ENCODE data around the gene INSM2.

Gene INSM2

GRCh38 chr14:35533357-35534207 is at the start of gene INSM2:
TSS of gene INSM2 (plus strand) at chr14:35534164. CDS start at chr14:35534253, 89 bp downstream.
- DNase-seq: peak; percentile 91

GRCh38 chr14:35492569-35493014 is 41.4 kb upstream of the INSM2 start:
- DNase-seq: no peak

DNA sequence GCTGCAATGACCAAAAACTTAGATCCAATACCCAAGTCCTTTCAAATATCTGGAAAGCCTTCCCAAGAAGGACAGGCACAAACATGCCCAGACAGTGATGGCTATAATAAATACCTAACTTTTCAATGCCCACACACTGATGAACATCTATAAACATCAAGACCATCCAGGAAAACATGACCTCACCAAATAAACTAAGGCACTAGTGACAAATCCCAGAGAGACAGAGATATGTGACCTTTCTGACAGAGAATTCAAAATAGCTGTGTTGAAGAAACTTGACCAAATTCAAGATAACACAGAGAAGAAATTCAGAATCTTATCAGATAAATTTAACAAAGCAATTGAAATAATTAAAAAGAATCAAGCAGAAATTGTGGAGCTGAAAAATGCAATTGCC is 38.7 kb upstream of the INSM2 start:
- DNase-seq: no peak

DNA sequence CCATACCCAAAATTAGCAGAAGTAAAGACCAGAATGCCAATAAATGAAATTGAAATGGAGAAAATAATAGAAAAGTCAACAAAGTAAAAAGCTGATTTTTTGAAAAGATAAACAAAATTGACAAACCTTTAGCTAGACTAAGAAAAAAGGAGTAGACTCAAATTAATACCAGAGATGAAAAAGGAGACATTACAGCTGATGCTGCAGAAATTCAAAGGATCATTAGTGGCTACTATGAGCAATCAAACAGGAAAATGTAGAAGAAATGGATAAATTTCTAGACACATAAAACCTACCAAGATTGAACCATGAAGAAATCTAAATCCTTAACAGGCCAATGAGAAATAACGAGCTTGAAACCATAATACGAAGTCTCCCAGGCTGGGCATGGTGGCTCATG is 34.8 kb upstream of the INSM2 start:
- no peak for DNase-seq

- peak; percentile 87 for DNase-seq
These were observed 30.3 kb upstream of the INSM2 start for GRCh38 chr14:35503646-35504045.

- peak; percentile 96 for DNase-seq
These were observed 29.7 kb upstream of the INSM2 start for GRCh38 chr14:35504260-35504659.

DNA sequence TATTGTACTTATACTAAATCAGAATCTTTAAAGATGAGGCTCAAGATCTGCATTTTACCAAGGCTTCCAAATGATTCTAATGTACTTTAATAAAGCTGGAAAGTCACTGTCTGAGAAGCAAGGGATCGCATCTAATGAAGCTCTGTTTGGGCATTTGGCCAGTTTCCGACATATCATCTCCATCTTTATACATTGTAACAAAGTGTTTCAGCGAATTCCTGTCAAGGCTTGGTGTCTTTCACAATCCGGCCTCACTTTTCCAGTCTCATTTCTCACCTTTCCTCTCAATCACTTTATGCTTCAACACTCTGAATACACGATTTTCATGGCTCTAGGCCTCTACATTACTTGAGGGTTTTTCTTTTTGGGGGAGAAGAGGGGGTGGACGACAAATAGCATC is 27.5 kb upstream of the INSM2 start:
- no peak for DNase-seq

DNA sequence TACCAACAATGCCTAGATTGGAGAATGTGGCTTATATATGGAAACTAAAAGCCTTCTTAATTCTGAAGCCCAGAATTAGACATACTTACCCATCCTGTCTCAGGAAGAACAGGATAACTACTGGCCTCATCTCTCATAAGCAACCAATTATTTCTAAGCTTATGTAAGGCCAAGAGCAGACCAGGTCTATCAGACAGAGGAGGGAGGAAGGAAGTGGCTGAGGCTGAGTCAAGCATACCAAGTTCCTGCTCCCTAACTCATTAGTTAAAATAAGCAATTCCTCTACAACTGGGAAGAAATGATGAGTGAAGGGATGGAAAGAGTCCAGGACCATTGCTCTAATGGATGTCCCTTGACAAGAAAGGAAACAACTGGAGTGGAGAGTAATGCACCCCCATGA is 27.0 kb upstream of the INSM2 start:
- no peak for DNase-seq

DNA sequence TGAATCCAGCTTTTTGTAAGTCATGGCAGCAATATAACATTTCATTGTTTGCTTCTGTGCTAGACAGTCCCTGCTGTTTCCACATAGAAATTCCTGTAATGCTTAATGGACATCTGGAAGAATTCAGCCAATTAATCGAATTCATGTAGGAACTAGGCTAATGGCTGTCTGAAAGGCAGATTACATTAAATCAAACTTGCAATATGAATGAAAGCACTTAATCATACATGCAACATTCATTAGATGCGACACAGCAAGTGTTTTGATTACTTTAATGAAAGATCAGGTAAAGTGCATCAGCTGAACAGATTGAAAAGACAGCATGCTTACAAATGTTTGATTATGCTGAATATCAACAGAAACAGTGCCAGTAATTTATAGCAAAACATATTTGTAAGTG is 24.1 kb upstream of the INSM2 start:
- no peak for DNase-seq

GRCh38 chr14:35512765-35513164 is 21.2 kb upstream of the INSM2 start:
- DNase-seq: no peak

DNA sequence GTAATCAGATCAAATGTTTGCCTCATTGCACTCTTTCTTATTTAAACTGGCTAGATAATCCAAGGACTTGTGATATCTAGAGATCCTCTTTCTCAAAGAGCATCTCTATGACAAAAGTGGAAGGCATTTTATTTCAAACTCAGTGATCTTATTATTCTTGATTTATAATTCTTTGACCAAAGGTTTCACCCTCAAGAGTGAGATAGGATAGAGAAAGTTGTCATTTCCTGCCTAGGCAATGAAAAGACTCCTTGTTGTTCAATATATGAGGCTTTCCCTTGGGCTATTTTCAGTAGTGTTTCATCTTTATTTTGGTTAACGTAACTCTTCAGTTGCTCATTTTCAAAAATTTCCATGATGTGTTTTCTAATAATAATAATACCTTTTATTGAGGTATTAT is 18.0 kb upstream of the INSM2 start:
- no peak for DNase-seq

GRCh38 chr14:35519986-35520385 is 14.0 kb upstream of the INSM2 start:
- no peak for DNase-seq

GRCh38 chr14:35525695-35526094 is 8.3 kb upstream of the INSM2 start:
- DNase-seq: no peak

DNA sequence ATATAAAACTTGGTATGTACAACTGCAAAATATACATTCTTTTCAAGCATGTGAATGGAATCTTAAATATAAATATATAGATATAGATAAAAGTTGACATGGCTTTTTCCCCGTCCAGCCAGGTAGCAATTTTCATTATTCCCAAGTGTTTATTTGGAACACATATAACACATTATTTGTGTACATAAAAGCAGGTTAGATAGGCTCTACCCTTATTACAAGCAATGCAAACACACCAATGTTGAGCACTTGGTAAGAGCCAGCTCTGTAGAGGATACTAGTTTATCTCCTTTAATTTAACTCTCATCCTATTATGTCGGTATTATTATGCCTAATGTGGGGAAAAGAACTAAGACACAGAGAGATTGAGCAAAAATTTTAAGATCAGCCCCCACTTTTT is 7.0 kb upstream of the INSM2 start:
- no peak for DNase-seq

- DNase-seq: no peak
These were observed 1.8 kb upstream of the INSM2 start for GRCh38 chr14:35531960-35532747.

- no peak for DNase-seq
These were observed 1.1 kb upstream of the INSM2 start for GRCh38 chr14:35532783-35533356.

GRCh38 chr14:35534208-35534872 is 376 bp downstream of the INSM2 start:
- DNase-seq: peak; percentile 29

DNA sequence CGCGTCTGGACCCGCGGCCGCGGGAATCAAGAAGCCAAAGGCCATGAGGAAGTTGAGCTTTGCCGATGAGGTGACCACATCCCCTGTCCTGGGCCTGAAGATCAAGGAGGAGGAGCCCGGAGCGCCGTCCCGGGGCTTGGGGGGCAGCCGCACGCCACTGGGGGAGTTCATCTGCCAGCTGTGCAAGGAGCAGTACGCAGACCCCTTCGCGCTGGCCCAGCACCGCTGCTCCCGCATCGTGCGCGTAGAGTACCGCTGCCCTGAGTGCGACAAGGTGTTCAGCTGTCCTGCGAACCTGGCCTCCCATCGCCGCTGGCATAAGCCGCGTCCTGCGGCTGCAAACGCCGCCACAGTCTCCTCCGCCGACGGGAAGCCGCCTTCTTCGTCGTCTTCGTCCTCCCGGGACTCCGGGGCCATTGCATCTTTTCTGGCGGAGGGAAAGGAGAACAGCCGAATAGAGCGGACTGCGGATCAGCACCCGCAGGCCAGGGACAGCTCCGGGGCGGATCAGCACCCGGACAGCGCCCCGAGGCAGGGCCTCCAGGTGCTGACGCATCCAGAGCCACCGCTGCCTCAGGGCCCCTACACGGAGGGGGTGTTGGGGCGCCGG is 1.0 kb downstream of the INSM2 start:
- peak; percentile 60 for DNase-seq

DNA sequence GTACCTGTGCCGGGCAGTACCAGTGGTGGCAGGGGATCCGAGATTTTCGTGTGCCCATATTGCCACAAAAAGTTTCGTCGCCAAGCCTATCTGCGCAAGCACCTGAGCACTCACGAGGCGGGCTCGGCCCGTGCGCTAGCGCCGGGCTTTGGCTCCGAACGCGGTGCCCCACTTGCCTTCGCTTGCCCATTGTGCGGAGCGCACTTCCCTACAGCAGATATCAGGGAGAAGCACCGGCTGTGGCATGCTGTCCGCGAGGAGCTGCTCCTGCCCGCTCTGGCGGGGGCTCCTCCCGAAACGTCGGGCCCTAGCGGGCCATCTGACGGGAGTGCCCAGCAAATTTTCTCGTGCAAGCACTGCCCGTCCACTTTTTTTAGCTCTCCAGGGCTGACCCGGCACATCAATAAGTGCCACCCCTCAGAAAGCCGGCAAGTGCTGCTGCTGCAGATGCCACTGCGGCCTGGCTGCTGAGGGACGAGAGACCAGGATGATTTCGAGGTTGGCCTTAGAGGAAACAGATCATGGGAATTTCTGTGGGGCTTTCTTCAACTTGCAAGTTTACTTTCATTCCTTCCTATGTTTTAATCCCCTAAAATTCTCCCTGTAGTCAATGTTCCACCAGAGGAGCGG is 1.6 kb downstream of the INSM2 start:
- peak; percentile 60 for DNase-seq

GRCh38 chr14:35539969-35540368 is 6.0 kb downstream of the INSM2 start:
- DNase-seq: no peak

DNA sequence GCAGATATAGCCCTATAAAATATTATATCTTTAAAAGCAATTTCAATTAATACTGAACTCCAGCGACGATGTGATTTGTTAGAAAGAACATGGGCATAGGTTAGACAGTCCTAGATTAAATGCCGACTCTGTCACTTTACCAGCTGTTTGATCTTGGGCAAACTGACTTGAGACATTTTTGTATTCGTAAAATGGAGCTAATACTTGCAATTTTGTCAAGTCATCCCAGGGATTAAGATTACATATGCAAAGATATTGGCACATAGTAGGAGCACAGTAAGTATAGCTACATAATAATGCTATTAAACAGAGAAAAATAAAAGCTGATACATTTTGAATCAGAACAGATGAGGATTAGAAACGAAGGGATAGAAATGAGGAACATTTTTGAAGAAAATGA is 9.0 kb downstream of the INSM2 start:
- no peak for DNase-seq

DNA sequence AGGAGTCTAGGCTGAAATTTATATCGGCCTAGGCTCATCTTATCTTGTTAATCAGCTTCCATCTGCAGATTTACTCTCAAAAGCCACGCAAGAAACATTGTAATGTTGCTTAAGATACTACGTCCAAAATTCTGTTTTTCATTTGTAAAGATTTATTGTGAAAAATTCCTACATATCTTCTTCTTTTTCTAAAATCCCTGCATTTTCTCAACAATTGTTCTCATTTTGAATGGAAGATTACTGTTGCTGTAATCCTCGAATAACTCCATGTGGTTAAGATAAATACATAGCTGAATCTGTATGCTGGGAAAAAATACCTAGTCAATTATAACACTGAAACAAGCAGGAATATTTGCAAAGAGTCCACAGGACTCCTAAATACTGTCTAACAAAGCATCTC is 15.6 kb downstream of the INSM2 start:
- no peak for DNase-seq
